CMK (cell line): ENCODE results near the gene APOA1.
"Not testable (repeated sequence)": the region's sequence is repeated elsewhere in the genome, so short reads cannot be mapped to it uniquely, and the experiment has no call there.

Source experiments
- DNase-seq: peaks from one replicate; pipeline ENCODE4 v3.0.0-alpha.2; 2010; ENCODE audit warnings: low read depth

The APOA1 gene

GRCh38 chr11:116813781-116814471 lies 23.5 kb downstream of the APOA1 start:
- DNase-seq = no peak

- DNase-seq = no peak
These were observed 24.3 kb downstream of the APOA1 start for GRCh38 chr11:116813170-116813569.

GRCh38 chr11:116812109-116812508 lies 25.3 kb downstream of the APOA1 start:
- DNase-seq = no peak

GRCh38 chr11:116811194-116811593 lies 26.2 kb downstream of the APOA1 start:
- DNase-seq = no peak

- no peak for DNase-seq
These were observed 28.9 kb downstream of the APOA1 start for GRCh38 chr11:116808262-116809175.

GRCh38 chr11:116807601-116808261 lies 29.7 kb downstream of the APOA1 start:
- no peak for DNase-seq

- DNase-seq = no peak
These were observed 33.4 kb downstream of the APOA1 start for GRCh38 chr11:116804001-116804400.

- not testable (repeated sequence) for DNase-seq
These were observed 35.8 kb downstream of the APOA1 start for GRCh38 chr11:116801662-116802061.

GRCh38 chr11:116800610-116801009 lies 36.8 kb downstream of the APOA1 start:
- no peak for DNase-seq

- DNase-seq = no peak
These were observed 39.1 kb downstream of the APOA1 start for GRCh38 chr11:116798368-116798767.

- DNase-seq = no peak
These were observed 39.6 kb downstream of the APOA1 start for GRCh38 chr11:116797816-116798215.

- no peak for DNase-seq
These were observed 40.9 kb downstream of the APOA1 start for GRCh38 chr11:116796548-116796947.

- no peak for DNase-seq
These were observed 42.6 kb downstream of the APOA1 start for GRCh38 chr11:116794851-116795250.

GRCh38 chr11:116793772-116794097 lies 43.7 kb downstream of the APOA1 start:
- no peak for DNase-seq

- DNase-seq = no peak
These were observed 44.3 kb downstream of the APOA1 start for GRCh38 chr11:116792869-116793771.

- no peak for DNase-seq
These were observed 45.1 kb downstream of the APOA1 start for GRCh38 chr11:116792144-116792868.

- DNase-seq = no peak
These were observed 45.6 kb downstream of the APOA1 start, which contains the start of gene APOA5 for GRCh38 chr11:116791813-116792143. Gene APOA5 (minus strand): TSS chr11:116791879. CDS start chr11:116791860, 19 bp downstream.

GRCh38 chr11:116791002-116791812 lies 46.2 kb downstream of the APOA1 start:
- peak; percentile 56 for DNase-seq

- DNase-seq = no peak
These were observed 47.0 kb downstream of the APOA1 start for GRCh38 chr11:116790167-116791001.
